HG03025 (cell line): ENCODE data around the gene CNIH2.
"Not testable (repeated sequence)": the region's sequence is repeated elsewhere in the genome, so short reads cannot be mapped to it uniquely, and the experiment has no call there.

Experiments
- ATAC-seq: cut with Tn5 transposase; IDR thresholded peaks from one replicate; pipeline ENCODE4 v1.9.1; 2021; ENCODE audit warnings: mild to moderate bottlenecking, moderate library complexity; ENCODE audit not compliant: unreplicated experiment, low FRiP score

The CNIH2 gene

DNA sequence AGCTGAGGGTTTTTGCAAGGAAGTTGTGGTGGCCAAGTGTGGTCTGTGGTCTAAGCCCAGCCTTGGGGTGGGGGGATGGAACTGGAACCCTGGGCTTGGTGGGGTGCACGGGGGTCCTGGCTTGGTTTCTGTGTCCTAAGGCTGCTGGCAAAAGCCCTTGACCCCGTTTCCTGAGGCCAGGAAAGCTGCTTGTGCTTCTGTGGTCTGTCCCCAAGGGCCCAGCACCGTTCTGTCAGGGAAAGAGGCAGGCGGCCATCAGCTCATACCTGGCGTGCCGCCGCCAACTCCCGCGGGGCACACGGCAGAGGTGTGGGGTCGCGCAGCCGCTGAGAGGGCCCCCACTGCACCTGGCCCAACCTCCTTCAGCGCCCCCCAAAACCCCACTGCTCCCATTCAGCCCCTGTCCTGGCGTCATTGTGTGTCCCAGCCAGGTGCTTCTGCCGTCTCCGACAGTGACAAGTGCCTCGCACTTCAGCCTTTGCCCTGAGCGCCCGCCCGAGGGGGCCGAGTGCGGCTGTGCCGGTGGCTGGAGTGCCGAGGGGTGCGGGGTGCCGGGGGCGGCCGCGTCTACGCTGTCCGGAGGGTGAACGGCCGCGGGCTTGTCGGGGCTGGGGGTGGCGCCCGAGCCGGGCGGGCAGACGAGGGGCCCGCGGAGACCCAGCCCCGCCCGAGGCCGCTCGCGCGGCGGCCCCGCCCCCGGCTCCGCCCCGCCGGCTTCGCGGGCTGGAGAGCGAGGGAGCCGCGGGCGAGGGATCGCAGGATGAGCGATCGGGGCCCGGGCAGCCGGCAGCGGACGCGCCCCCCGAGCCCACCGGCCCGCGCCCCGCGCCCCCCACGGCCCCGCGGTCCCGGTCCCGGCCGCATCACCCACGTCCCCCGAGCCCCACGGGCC lies at the start of gene CNIH2:
Gene CNIH2, plus strand, starts transcription at position 705 of the 892 bp plus-strand sequence. CDS start 282 bp downstream, outside the sequence.
- ATAC-seq = no peak

DNA sequence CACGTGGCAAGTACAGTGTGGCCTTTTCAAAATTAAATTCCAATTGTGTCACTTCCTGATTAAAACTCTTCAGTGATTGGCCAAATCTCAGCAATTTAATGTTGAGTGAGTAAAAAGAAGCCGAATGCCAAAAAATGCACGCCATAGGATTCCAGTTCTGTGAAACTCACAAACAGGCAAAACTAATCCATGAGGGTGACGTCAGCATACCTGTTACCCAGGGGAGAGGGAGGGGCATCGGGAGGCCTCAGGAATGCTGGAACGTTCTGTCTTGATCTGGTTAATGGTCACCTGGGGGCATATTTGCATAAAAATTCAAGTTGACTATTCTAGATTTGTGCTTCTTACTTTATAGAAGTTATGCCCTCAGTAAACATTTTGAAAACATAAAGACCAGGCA lies 49.5 kb upstream of the CNIH2 start:
- no peak for ATAC-seq

DNA sequence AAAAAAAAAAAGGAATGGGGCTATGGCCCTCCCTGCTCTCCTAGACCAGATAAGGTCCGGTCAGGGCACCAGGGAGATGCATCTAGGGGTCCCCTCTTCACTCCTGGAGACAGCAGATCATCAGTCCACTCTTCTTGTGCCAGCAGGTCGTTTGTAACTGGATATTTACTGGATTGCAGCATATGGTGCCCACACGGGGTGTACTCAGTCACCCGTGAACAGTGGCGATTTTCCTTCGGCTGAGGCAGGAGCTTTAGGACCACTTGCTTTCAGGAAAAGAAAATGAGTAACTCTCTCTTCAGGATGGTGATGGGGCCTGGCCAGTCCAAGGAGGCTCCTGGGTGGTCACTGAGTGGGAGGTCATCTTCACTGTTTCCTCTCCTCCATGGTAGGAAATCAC lies 47.8 kb upstream of the CNIH2 start:
- ATAC-seq = no peak

DNA sequence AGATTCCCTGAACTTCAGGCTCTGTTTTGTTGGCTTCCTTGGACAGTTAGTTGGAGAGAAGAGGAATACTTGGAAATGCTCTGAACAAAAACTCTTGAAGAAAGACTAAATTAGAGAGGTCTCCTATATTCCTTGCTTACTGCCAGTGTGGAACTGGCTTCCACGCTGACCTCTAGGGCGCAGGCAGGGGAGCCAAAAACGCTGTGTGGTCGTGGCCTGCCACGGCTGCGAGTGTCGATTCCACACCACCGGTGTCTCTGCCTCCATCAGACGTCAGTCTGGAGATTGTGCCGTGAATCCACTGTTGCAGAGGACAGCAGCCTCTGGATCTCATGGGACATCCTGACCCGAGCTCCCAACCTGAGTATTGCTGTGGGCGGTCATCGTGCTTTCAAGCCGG lies 47.0 kb upstream of the CNIH2 start:
- ATAC-seq = no peak

DNA sequence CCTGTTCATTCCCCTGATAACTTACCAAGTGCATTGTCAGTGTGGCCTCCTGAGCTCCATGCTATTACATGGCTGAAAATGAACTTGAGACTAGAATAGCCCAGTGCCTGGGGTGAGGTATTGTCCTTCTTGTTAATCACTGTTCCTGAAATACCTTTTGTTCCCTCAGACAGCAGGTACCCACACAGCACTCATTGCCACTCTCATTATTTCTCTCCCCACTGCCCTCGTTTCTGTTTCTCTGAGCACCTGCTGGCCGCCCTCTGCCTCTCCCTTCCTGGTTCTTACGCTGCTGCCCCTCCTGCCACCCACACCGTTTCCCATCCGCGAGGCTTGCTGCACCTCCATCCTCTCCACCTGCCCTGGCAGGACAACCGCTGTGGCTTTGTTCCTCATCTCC lies 46.4 kb upstream of the CNIH2 start:
- no peak for ATAC-seq

DNA sequence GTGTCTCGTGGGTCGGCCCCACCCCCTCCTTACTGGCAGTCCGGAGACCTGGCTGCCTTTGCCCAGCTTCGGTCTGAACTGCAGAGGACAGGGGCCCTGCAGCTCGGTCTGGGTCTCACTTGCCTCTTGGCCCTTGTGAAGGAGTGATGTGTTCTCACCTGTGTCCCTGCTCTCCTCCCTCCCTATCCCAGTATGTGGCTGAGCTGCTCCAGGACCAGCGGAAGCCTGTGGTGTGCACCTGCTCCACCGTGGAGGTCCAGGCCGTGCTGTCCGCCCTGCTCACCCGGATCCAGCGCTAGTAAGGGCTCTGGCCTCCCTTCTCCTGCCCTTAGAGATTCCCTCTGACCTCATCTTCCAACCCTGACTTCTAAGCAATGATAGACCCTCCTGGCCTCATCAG lies 45.2 kb upstream of the CNIH2 start:
- no peak for ATAC-seq

DNA sequence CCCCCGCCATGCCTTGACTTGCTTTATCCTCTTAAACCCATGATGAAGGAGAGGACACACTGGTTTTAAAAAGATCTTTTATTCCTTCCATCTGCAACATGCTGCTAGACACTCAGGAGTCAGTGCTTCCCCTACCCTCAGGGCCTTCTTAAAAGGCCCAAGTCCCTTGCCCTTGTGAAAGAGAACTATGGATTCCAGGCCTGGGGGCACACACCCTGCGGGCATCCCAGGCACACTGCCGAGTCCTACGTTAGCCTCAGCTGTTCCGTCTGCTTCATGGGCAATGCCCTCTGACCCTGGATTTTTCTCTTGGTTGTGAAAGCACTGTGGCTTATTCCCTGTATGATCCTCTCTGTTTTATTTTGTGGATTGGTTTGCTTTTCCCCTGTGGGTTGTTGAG lies 44.7 kb upstream of the CNIH2 start:
- ATAC-seq = no peak

DNA sequence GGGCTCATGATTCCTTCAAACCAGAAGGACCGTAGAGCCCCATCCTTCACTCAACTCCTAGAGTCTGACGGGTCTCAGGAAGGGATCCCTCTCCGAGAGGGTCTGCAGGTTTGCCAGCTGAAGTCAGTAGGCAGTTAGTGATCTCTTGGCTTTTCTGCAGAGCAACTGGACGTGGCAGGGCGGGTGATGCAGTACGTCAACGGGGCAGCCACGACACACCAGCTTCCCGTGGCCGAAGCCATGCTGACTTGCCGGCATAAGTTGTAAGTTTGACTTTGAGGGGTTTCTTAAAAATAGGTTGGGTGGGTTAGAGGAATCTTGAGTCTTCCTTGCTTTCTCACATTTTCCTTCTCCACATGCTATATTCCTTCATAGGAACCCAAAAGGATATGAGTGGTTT lies 42.8 kb upstream of the CNIH2 start:
- no peak for ATAC-seq

DNA sequence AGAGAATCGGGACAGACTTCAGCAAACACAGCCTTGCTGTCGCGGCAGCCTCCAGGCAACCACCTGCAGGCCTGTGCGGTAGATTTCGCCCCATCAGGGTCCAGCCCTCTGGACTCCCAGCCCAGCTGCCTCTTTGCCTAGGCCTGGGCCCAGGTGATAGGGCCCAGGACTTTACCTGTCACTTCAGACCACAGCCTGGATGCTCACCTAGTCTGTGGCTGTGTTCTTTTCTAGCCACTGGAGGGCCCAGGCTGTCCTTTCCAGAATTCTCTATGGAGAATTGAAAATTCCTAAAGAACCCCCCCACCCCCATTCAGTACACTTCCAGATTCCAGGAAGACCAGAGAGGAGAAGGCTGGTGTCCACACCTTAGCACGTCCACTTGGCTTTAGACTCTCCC lies 40.1 kb upstream of the CNIH2 start:
- no peak for ATAC-seq

DNA sequence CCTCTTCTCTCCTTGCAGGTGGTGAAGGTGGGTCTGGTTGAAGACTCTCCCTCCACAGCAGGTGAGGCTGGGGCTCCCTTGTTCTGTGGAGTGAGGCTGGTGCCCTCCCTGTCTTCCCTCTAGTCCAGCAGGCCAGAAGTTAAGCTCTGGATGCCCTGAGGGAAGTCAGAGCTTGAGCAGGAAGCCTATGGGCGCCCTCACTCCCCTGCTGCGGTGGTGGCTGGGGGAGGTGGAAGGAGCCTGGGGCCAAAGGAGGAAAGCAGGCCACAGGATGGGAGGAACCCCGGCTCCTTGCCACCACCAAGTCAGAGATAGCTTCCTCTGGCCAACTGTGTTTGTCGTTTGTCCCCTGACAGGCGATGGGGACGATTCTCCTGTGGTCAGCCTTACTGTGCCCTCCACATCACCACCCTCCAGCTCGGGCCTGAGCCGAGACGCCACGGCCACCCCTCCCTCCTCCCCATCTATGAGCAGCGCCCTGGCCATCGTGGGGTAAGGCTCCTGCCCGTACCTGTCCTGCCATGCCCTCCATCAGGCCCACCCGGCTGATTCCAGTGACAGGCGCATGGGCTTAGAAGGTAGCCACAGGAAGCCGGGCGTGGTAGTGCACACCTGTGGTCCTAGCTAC lies 39.1 kb upstream of the CNIH2 start:
- no peak for ATAC-seq

DNA sequence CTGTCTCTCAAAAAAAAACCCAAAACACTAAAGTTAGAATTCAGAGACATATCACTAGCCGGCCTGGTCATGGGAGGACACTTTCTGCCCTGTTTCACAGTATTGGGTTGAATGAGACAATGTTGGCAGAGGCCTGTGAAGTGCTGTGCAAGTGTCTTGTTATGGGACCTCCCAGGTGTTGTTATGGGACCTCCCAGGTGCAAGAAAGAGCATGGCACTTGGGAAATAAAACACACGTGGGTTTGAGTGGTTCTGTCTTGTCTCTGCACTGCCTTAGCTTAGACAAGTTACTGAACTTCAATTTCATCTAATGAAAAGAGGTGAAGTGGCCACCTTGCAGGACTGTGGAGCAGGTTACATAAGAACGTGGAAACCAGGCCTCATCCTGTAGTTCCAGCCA lies 38.5 kb upstream of the CNIH2 start:
- no peak for ATAC-seq

DNA sequence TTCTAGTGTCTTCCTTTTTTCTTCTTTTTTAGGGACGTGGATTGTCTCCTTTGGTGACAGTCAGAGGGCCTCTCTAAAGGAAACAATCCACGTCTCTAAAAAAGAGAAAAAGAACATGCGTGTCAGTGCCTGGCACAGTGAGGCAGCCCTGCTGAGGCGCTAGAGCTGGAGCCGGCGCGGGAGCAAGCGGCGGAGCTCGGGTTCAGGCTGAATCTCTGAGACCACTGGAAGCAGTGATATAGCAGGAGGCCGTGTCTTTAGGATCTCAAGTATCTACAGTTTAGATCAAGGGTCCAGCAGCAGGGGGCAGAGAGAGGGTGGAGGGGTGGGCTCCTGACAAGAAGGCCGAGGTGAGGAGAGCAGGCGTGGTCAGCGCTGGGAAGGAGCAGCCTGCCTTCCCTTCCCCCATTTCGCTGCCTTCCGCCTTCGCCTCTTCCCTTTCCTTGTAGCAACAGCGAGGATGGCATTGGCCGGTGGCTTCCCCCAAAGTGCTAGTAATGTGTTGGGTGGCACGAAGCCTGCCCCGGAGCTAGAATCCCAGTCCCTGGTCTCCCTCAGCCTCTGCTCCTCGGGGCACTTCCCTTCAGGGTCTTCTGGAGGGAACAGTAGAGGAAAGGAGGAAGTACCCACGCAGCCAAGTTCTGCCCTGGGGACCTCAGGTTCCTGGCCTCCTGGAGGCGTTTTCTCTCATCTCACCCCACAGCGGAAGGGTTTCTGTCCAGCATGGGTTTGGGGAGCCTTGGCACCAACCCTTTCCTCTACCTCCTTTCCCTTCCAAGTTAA lies 37.8 kb upstream of the CNIH2 start:
- no peak for ATAC-seq

DNA sequence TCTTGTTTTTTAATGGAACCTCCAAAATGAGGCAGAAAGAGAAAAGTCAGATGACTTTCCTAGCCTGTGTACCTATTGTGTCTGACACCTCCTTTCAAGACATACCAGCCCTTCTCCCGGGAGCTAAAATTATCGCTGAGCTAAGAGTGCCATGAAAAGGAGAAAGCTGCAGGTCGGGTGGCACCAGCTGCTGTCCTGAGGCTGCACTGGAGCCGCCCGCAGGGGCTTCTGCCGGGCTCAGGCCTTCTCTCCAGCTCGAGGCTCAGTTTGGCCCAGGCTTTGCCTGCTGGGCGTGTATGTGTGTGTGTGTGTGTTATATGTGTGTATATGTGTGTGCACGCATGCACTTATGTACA lies 37.2 kb upstream of the CNIH2 start:
- ATAC-seq = no peak

DNA sequence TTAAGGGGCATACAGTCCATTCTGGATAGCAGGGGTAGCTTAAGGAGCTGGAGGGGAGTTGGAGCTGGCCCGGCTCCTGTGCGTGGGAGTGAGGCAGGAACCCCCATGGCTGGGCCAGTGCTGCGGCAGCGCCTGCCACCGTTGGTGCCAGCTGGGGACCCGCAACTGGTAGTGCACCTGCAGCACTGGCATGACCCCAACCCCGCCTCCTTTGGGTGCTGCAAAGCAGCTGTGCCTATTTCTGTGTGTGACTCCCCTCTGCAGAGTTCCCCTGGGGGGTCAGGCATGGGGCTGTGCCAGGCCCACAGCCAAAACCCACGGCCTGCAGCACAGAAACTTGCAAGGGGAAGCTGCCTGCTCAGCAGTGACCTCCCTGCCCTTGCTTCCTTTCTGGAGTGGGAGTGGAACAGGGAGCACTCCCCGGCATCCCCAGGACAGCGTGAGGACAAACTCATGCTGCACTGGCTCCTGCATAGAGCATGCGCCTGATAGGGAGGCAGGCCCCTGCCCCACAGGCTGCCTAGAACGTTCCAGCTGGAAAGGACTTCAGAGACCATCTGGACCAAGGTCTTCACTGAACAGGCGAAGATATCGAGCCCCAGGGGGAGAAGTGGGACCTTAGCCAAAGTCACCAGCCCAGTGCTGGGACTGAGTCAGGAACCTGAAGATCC lies 35.7 kb upstream of the CNIH2 start:
- ATAC-seq = no peak

DNA sequence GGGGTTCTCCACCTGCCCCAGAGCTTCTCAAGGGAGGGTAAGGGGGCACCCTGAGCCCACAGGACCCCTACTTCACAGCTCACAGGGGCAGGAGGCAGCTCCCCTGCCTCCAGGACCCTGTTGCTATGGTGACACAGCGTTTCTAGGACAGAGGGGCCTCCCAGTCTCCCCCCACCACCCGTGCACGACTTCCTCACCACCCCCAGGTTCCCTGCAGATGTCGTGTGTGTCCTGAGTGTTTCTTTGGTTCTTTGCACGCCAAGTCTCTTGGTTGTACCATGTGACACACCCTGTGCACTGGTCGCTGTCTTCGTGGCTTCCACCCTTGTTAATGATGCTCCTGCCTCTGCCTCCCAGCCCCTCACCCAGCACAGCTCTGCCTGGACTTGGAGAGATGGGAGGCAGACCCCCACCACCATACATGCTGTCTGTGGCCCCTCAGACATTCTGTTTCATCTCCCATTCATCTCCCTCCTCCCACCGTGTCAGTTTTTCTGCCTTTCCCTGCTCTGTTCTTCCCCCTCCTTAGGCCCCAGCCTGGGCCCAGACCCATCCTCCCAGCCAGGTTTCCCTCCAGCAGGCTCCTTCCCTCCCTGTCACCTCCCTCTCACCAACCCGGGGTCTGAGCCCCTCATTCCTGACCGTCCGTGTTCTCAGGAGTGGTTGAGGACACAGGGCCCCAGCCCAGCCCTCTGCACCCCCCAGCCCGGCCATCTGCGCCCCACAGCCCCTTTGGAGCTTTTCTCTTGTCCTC lies 34.0 kb upstream of the CNIH2 start:
- no peak for ATAC-seq

DNA sequence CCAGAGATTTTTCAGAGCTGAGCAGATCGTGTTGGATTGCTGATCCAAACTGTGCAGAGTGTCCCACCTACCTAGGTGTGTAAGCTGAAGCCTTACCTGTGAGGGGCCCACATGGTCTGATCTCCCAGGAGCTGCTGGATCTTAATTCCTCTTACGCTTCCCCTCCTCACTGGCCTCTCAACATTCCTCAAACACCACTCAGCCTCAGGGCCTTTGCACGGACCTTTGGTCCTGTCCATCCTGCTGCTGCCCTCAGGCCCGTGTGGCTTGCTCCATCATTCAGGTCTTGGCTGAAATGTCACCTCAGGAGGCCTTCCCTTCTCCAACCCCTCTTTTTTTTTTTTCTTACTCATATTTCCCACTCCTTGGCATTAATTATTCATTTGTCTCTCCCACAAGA lies 30.7 kb upstream of the CNIH2 start:
- no peak for ATAC-seq

DNA sequence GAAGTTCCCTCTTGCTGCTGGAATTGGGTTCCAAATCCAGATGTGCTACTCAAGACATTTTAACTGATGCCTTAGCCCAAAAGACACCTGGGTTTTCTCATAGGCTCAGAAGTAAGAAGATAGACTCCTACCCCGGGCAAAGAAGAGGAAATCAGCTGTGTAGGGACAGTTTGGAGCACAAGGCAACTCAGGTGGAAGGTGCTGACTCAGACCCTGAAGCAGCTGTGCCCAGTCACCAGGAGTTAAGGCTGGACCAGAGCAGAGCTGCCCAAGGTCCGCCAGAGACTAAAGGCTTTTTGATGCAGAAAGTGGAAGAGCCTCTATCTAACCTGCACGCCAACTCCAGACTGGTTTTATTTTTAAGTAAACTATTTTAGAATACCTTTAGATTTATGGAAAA lies 30.2 kb upstream of the CNIH2 start:
- ATAC-seq = no peak

DNA sequence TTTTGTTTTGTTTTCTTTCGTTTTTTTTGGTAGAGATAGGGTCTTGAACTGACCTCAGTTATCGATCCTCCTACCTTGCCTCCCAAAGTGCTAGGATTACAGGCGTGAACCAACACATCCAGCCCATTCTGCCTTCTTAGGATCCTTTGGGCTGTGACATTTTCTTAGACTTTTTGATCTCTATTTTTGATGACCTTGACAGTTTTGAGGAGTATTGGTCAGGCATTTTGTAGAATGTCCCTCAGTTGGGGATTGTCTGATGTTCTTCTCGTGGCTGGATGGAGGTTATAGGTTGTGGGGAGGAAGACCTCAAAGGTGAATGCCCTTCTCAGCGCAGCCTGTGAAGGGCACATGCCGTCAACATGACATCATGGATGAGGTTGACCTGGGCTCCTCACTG lies 29.1 kb upstream of the CNIH2 start:
- ATAC-seq = no peak

DNA sequence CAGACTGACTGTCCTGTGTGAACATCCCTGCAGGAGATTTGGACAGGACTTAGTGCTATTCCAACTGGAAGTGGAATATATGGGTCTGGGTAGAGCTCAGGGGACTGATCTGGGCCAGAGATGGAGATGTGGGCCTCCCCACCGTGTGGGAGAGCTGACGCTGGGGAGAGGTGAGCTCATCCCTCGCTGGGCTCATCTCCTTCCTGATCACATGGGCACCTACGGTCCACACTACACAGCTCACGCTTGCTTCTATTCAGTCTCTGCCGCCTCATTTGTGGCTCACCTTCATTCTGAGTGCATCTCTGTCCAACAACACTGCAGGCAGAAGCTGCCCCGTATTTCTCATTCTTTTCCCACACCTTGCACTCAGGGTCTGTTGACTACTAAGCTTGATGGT lies 26.2 kb upstream of the CNIH2 start:
- no peak for ATAC-seq

DNA sequence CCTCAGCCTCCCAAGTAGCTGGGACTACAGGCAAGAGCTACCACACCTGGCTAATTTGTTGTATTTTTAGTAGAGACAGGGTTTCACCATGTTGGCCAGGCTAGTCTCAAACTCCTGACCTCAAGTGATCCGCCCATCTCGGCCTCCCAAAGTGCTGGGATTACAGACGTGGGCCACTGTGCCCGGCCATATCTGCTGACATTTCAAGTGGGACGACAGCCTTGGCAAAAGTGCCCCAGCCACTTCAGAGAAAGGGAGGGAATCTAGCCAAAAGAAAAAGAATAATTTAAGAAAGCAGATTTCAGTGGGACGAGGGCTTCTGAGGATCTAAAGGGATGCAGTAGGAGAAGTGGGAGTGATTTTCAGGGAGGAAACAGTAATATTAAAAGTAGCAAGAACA lies 24.9 kb upstream of the CNIH2 start:
- not testable (repeated sequence) for ATAC-seq
